Vagina (tissue), 2 donors: Measurements from ENCODE around the gene FSTL3. TPM values are rescaled to one million over a fixed set of nuclear protein-coding genes. Genes with fewer than 3 reads are reported as not detected.

Experiments used
- DNase-seq, 2 donors: peaks; one replicate each; pipeline ENCODE4 v3.0.0-alpha.2; 2017; ENCODE audit errors: extremely low spot score in 2 of 2
- H3K27ac ChIP-seq: fragments of 200-600 bp; sonication (generic); one replicate; pipeline ENCODE4 v1.5.1; 2019
- H3K27me3 ChIP-seq: fragments of 200-600 bp; sonication (generic); one replicate; pipeline ENCODE4 v1.5.1; 2019
- H3K36me3 ChIP-seq, 2 donors: fragments of 200-600 bp; sonication (generic); one replicate each; pipeline ENCODE4 v1.5.1; 2017 to 2019
- H3K4me1 ChIP-seq: fragments of 200-600 bp; sonication (generic); one replicate; pipeline ENCODE4 v1.5.1; 2019
- H3K4me3 ChIP-seq, 2 donors: fragments of 200-600 bp; sonication (generic); 1 replicate in 1 of 2; 2 replicates in 1 of 2; pipeline ENCODE4 v1.5.1; 2016 to 2019
- H3K9me3 ChIP-seq: fragments of 200-600 bp; sonication (generic); one replicate; pipeline ENCODE4 v1.5.1; 2019
- POLR2A ChIP-seq, 2 donors: fragments of 450-650 bp; IDR thresholded peaks; one replicate each; pipeline ENCODE4 v1.6.1; 2017; ENCODE audit warnings: antibody characterized with exemption in 2 of 2, mild to moderate bottlenecking in 2 of 2, moderate library complexity in 2 of 2
- POLR2AphosphoS5 ChIP-seq, 2 donors: sonication (generic); formaldehyde crosslinking; IDR thresholded peaks; one replicate each; pipeline ENCODE4 v1.9.0; 2017; ENCODE audit warnings: antibody characterized with exemption in 2 of 2, mild to moderate bottlenecking in 2 of 2, low read depth in 1 of 2; ENCODE audit not compliant: insufficient read depth in 1 of 2
- intact Hi-C: fragments of 100-400 bp; cut with DNase I; formaldehyde crosslinking; loops from one replicate; pipeline ENCODE4 v1.15.1; 2023
- total RNA-seq: library from RNA; depleted of rRNA; stranded (reverse); fragments of >200 nt; gene quantifications from one replicate; pipeline ENCODE4 v1.2.3, GENCODE V29; 2016
- TF ChIP-seq, protein P1 (sequence below), 3 experiments: fragments of 450-650 bp in 2 of 3; fragments of 200-600 bp in 1 of 3; sonication (generic) in 1 of 3; IDR thresholded peaks; one replicate each; pipeline ENCODE4 v1.5.1; 2017 to 2019; ENCODE audit warnings: antibody characterized with exemption in 3 of 3, mild to moderate bottlenecking in 2 of 3, moderate library complexity in 2 of 3

Gene FSTL3
- total RNA-seq, 1 donor from 2014 or later: 129 TPM

DNA sequence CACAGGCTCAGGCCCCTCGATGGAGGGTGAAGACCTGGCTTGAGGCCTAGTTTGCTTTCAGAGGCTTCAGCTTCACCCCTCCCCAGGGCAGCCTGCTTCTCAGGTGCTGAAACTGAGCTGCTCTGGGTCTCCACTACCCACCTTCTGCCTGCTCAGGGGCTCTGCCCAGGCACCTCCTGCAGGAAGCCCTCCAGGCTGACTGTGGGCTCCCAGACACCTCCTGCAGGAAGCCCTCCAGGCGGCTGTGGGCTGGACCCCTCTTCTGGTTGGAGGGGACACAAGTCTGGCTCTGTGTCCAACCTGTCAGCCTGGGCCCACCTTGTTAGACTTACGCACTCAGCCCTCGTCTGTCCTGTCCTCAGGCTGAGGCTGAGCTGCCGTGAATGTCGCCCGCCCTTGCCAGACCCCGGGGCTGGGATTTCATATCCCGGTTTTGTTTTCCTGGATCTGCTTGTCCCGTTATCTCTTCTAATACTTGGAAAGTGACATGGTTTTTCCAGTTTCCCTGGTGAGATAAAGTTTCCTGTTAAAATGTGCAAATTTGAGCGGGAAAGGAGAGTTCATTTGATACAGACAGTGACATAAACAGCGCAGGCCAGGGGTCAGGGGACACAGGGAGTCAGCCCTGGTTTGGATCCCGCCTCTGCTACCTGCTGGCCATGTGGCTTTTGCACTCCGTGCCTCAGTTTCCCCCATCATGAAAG lies 53.9 kb downstream of the FSTL3 start:
- intact Hi-C loops: loop anchor here (5.0 kb wide), 1 partner anchor 63 kb away; no protein-coding TSS in a partner anchor
- H3K36me3 ChIP-seq: no peaks in the 10 kb centered on the region

DNA sequence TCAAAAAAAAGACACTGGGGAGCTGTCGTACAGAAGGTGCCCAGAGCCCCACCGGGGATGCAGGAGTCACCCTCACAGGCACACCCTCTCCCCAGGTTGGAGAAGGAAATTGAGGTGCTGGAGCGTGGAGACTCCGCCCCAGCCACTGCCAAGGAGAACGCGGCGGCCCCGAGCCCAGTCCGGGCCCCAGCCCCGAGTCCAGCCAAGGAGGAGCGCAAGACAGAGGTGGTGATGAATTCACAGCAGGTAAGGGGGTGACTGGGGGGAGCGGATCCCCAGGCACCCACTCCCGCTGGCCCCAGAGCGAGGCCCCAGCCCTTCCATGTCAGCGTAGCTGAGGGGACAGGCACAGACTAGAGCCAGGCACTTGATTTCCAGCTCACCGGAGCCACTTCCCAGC lies 54.8 kb downstream of the FSTL3 start:
- TF ChIP-seq POLR2AphosphoS5 (IDR thresholded peaks at IDR 0.05; ENCODE audit: insufficient read depth in 1 of 2, low read depth in 1 of 2) (no peak), POLR2A (IDR thresholded peaks at IDR 0.05) (no peak)
- TF ChIP-seq, protein P1, sequence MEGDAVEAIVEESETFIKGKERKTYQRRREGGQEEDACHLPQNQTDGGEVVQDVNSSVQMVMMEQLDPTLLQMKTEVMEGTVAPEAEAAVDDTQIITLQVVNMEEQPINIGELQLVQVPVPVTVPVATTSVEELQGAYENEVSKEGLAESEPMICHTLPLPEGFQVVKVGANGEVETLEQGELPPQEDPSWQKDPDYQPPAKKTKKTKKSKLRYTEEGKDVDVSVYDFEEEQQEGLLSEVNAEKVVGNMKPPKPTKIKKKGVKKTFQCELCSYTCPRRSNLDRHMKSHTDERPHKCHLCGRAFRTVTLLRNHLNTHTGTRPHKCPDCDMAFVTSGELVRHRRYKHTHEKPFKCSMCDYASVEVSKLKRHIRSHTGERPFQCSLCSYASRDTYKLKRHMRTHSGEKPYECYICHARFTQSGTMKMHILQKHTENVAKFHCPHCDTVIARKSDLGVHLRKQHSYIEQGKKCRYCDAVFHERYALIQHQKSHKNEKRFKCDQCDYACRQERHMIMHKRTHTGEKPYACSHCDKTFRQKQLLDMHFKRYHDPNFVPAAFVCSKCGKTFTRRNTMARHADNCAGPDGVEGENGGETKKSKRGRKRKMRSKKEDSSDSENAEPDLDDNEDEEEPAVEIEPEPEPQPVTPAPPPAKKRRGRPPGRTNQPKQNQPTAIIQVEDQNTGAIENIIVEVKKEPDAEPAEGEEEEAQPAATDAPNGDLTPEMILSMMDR (IDR thresholded peaks at IDR 0.05): no peak
- no peaks in the 10 kb centered on the region for H3K9me3 ChIP-seq
- H3K27ac ChIP-seq: no peak overlapping the region
- no peak overlapping the region for H3K4me3 ChIP-seq
- no peaks in the 10 kb centered on the region for H3K27me3 ChIP-seq
- H3K36me3 ChIP-seq: no peaks in the 10 kb centered on the region
- DNase-seq: no peak
- no peaks in the 10 kb centered on the region for H3K4me1 ChIP-seq
- intact Hi-C loops: loop anchor here (5.0 kb wide), 1 partner anchor 64 kb away; no protein-coding TSS in a partner anchor

More for the DNA sequence above, 53.9 kb downstream of the FSTL3 start:
- Histone ChIP-seq H3K4me3 (no peak overlapping the region), H3K4me1 (no peaks in the 10 kb centered on the region), H3K27me3 (no peaks in the 10 kb centered on the region), H3K27ac (no peak overlapping the region), H3K9me3 (no peaks in the 10 kb centered on the region)
- TF ChIP-seq POLR2AphosphoS5 (IDR thresholded peaks at IDR 0.05; ENCODE audit: insufficient read depth in 1 of 2, low read depth in 1 of 2) (no peak), POLR2A (IDR thresholded peaks at IDR 0.05) (no peak)
- TF ChIP-seq, protein P1 (IDR thresholded peaks at IDR 0.05): no peak
- no peak for DNase-seq

DNA sequence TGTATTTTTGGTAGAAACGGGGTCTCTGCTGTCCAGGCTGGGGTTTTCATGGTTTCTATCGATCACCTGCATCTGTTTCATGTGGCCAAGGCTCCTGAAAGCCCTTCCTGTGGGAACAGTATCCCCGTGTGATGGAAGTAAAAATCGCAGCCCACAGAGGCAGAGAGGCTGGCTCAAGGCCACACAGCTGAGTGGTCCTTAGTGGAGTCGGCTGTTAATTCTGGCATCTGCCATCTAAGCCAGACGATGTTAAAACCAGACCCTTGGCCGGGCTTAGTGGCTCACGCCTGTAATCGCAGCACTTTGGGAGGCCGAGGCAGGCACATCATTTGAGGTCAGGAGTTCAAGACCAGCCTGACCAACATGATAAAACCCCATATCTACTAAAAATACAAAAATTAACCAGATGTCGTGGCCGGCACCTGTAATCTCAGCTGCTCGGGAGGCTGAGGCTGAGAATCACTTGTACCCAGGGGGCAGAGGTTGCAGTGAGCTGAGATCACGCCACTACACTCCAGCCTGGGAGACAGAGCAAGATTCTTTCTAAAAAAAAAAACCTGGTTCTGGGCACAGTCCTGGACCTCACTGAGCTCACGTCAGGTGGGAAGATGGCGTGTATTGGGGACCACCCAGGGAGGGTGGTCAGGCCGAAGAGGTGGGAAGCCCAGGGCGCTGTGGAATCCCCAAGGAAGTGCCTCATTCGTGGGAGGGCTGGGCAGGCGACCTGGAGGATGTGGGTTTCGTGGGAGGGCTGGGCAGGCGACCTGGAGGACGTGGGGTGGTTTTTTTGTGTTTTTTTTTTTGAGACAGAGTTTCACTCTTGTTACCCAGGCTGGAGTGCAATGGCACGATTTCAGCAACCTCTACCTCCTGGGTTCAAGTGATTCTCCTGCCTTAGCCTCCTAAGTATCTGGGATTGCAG lies 56.2 kb downstream of the FSTL3 start:
- TF ChIP-seq, protein P1 (IDR thresholded peaks at IDR 0.05): no peak
- TF ChIP-seq POLR2AphosphoS5 (IDR thresholded peaks at IDR 0.05; ENCODE audit: insufficient read depth in 1 of 2, low read depth in 1 of 2): no peak
- no peak for TF ChIP-seq POLR2A (IDR thresholded peaks at IDR 0.05)
- no peak overlapping the region for H3K27ac ChIP-seq
- H3K4me1 ChIP-seq: no peaks in the 10 kb centered on the region
- intact Hi-C loops: loop anchor here (5.0 kb wide), 1 partner anchor 65 kb away; no protein-coding TSS in a partner anchor
- H3K27me3 ChIP-seq: no peaks in the 10 kb centered on the region
- H3K4me3 ChIP-seq: no peak overlapping the region
- no peak for DNase-seq
- no peaks in the 10 kb centered on the region for H3K36me3 ChIP-seq
- no peaks in the 10 kb centered on the region for H3K9me3 ChIP-seq

Other genes starting within 250 kb of the FSTL3 start
- gene SHC2, start 215.4 kb upstream of the FSTL3 start, total RNA-seq: 26.0 TPM
- gene MADCAM1, start 179.9 kb upstream of the FSTL3 start, total RNA-seq: 0.49 TPM
- gene TPGS1, start 168.9 kb upstream of the FSTL3 start, total RNA-seq: 39.5 TPM
- gene CDC34, start 144.6 kb upstream of the FSTL3 start, total RNA-seq: 62.6 TPM
- gene GZMM, start 132.3 kb upstream of the FSTL3 start, total RNA-seq: not detected
- 231 TPM for gene BSG, start 103.8 kb upstream of the FSTL3 start, total RNA-seq
- 0.25 TPM for gene HCN2, start 86.5 kb upstream of the FSTL3 start, total RNA-seq
- gene POLRMT, start 42.9 kb upstream of the FSTL3 start, total RNA-seq: 33.9 TPM
- not detected for gene FGF22, start 36.5 kb upstream of the FSTL3 start, total RNA-seq
- 68.0 TPM for gene RNF126, start 13.2 kb upstream of the FSTL3 start, total RNA-seq
- gene PRSS57, start 19.1 kb downstream of the FSTL3 start, total RNA-seq: not detected
- gene PALM, start 32.5 kb downstream of the FSTL3 start, total RNA-seq: 40.0 TPM
- gene MISP, start 74.7 kb downstream of the FSTL3 start, total RNA-seq: 0.49 TPM
- 230 TPM for gene PTBP1, start 121.1 kb downstream of the FSTL3 start, total RNA-seq
- gene PLPPR3, start 145.6 kb downstream of the FSTL3 start, total RNA-seq: not detected
- gene AZU1, start 151.4 kb downstream of the FSTL3 start, total RNA-seq: not detected
- gene PRTN3, start 164.6 kb downstream of the FSTL3 start, total RNA-seq: not detected
- gene ELANE, start 175.9 kb downstream of the FSTL3 start, total RNA-seq: not detected
- 2,325 TPM for gene CFD, start 183.3 kb downstream of the FSTL3 start, total RNA-seq
- 46.9 TPM for gene MED16, start 216.8 kb downstream of the FSTL3 start, total RNA-seq
- not detected for gene RNU6-9, start 217.1 kb downstream of the FSTL3 start, total RNA-seq
- 41.3 TPM for gene R3HDM4, start 236.8 kb downstream of the FSTL3 start, total RNA-seq
- not detected for gene KISS1R, start 240.9 kb downstream of the FSTL3 start, total RNA-seq
- 10.3 TPM for gene ARID3A, start 249.6 kb downstream of the FSTL3 start, total RNA-seq